Middle frontal gyrus (tissue), 1 donor: Measurements from ENCODE around the gene DFFB.
A peak's percentile ranks its signal among the peaks of the same experiment; 100 is the strongest.

Experiments used
- DNase-seq: peaks from one replicate; pipeline ENCODE4 v3.0.0-alpha.2; 2015; ENCODE audit warnings: low spot score; ENCODE audit errors: extremely low spot score

Gene DFFB

GRCh38 chr1:3828391-3828790 lies 28.9 kb upstream of the DFFB start:
- no peak for DNase-seq

GRCh38 chr1:3831689-3832088 lies 25.6 kb upstream of the DFFB start:
- no peak for DNase-seq

DNA sequence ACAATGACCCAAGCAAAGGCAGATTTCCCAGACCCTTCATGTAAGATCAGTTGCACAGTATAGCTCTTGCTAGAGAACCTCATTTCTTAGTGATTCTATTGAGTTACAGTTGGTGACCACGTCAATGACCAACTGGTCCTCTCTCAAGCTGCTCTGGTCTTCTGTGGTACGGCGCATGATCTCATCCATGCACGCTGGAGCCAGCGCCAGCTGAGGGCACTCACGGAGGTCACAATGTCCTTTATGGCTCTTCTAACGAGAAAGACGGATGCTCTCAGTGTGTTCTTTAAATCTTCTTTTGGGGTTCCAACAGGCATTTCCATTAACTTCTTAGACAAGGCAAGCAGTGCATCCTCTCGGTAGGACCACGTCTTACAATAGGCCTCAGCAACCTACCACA lies 22.6 kb upstream of the DFFB start:
- DNase-seq: no peak

- DNase-seq: no peak
Observed at GRCh38 chr1:3836421-3836820, 20.9 kb upstream of the DFFB start.

GRCh38 chr1:3837200-3837599 lies 20.1 kb upstream of the DFFB start:
- no peak for DNase-seq

DNA sequence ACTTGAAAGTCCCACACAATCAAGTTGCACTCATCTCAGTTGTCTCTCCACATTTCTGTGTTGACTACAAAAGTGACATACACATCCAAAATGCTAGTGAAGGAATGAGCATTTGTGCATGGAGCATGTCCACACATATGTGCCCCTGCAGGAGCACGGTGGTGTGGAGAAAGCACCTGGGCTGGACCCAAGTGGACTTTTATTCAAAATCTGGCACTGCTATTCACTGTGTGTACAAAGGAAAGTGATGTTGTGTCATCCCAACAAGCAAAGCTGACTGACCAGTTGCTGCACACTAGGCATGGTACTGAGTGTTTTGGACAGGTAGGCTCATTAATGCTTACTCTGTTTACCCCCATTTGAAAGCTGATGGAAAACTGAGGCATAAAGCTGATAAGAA lies 19.6 kb upstream of the DFFB start:
- DNase-seq: no peak

DNA sequence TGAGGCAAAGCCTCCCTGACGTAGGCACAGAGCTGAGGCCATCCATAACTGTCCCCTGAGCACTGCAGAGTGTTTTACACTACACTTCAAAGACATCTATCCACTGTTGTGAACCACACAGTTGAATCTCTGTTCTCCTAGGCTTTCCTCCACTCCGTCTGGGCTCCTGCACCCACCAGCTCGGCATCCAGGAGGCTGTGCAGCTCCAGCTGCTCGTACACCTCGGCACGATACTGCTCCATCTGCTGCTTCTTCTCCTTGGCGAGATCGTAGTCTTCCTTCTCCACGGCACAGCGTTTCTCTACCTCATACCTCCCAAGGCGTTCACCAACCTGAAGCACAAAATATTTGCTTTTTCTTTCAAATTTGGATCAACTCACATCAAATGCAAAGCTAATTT lies 18.5 kb upstream of the DFFB start:
- DNase-seq: no peak

- no peak for DNase-seq
Observed at GRCh38 chr1:3841491-3841890, 15.8 kb upstream of the DFFB start.

DNA sequence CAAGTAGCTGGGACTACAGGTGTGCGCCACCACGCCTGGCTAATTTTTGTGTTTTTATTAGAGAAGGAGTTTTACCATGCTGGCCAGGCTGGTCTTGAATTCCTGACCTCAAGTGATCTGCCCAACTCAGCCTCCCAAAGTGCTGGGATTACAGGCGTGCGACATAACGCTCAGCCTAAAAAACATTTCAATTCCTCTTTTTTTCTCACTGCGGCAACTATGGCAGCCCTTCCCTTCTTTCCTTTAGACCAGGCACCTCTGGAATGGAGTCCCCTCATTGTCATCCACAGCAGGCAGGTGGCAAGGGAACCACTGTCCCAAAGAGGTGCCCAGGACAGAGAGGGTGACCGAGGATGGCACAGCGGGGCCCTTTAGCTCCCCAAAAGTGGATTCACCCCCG lies 14.4 kb upstream of the DFFB start:
- DNase-seq: no peak

- DNase-seq: no peak
Observed at GRCh38 chr1:3846541-3846940, 10.7 kb upstream of the DFFB start.

- no peak for DNase-seq
Observed at GRCh38 chr1:3847081-3847480, 10.2 kb upstream of the DFFB start.

DNA sequence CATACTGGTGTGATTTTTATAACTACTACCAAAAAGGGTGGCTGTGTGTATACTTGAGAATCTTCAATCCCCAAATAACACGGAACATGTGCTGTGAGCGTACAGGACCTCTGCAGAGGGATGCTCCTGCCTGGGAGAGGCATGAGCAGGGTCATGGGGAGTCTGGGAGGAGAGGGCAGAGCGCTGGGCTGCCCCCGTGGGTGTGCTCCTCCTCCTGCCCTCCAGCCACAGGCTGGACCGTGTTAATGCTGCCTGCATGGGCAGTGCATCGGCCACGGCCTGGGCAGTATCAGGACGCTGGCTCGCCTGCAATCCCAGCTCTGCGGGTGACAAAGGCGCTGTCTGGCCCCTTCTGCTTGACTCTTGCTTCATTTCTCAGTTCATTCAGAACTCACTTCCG lies 6.4 kb upstream of the DFFB start:
- no peak for DNase-seq

DNA sequence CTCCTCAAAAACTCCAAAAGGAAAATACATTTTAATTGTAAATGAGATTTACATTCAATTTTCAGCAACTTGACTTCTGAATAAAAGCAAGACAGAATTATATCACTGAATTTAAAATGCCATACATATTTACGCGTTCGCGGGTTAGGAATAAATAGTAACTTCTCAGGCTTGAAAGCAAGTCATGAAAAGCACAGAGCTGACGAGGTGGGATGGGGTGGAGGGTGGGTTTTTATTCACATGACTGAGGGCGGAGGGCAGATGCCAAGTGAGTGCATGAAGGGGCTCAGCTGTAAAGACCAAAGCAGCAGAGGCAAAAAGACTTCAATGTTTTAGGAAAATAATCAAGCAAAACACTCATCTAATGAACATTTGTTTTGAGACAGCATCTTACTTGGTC lies 6.0 kb upstream of the DFFB start:
- DNase-seq: no peak

GRCh38 chr1:3852091-3852490 lies 5.2 kb upstream of the DFFB start:
- no peak for DNase-seq

- no peak for DNase-seq
Observed at GRCh38 chr1:3852711-3853485, 4.4 kb upstream of the DFFB start.

DNA sequence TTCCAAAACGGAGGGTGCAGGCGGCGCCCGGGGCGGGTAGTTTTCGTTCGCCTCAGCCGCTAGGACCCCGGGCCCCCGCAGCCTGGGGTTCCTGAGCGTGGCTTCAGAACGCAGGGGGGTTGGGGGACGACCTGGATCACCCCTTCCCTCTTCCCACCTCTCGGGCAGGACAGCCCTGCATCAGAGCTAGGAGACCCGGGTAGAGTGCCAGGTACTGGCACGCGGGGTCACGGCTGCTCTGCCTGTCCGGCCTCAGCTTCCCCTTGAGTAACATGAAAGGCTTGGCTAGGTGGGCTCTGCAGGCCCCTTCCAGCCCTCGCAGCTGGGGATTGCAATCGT lies 484 bp downstream of the DFFB start:
- DNase-seq: no peak

DNA sequence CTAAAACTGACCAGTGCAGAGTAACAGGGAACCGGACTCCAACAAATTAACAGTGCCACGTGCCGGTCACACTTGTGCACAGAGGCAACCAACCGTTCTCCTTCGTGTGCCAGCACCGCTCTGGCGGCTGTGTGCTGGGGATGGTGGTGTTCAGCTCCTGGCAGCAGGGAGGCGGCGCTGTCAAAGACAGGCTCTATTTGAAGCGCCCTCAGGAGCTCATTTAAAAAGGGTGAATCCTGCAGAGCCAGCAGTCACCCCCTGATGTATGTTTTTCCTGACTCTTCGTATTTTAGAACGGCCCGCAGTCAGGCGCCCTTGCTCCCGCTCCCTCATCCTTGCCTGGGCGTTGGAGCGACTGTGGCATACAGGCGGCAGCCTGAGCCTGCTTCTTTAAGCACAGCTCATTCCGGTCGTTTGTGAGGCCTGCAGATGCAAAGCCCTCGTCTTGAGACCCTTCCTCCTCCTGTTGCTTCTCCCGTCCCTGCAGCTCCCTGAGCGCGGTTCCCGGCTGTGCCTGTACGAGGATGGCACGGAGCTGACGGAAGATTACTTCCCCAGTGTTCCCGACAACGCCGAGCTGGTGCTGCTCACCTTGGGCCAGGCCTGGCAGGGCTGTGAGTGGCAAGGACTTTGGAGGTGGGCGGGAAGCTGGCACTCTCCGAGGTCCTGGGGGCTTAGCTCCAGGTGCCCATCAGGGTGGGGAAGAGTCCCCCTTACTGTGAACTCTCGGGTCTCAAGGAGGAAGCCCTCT lies 1.1 kb downstream of the DFFB start:
- DNase-seq: peak; percentile 42

- no peak for DNase-seq
Observed at GRCh38 chr1:3863231-3863935, 6.1 kb downstream of the DFFB start.

GRCh38 chr1:3864884-3865283 lies 7.6 kb downstream of the DFFB start:
- no peak for DNase-seq

- DNase-seq: no peak
Observed at GRCh38 chr1:3865606-3866160, 8.4 kb downstream of the DFFB start.

DNA sequence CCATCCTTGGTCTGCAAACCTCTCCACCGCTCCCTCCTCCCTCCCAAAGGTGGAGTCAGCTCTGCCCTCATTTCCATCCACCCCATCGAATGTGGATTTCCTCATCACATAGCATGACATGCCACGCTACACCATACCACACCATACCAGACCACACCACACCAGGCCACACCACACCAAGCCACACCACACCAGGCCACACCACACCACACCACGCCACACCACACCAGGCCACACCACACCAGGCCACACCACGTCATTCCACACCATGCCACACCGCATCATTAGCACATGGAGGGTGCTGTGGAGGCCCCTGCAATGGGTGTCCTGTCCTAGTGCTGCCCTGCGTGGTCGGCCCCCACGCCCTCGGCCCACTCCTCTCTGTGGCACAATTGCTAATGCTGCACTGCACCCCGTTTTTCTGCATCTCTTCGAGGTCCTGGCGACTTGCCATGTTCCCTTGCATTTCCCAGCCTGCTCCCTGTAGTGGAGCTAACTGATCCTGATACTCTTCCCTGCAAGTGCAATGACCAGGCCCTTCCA lies 11.3 kb downstream of the DFFB start:
- no peak for DNase-seq

DNA sequence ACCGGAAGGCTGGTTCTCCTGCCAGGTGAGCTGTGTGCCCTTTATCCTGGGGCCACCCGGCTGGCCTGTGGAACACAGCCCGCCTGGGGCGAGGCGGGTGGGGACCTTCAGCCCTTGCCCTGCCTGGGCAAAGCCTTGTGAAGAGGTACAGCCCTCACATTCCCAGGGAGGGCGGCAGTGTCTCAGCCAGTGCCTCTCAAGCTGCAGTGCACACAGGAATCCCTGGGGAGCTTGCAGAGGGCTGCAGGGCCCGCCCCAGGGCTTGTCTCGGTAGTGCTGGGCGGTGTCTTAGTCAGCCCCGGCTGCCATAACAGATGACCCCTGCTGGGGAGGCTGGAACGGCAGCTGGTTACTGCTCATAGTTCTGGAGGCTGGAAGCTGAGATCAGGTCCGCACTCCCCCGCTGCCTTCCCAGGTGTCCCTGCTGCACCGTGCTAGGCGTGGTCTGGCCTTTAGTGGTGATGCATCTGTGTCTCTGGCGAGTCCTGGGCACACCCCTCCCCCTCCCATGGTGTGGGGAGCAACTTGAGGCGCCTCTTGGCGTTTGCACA lies 12.6 kb downstream of the DFFB start:
- DNase-seq: no peak
